A673 (cell line): ENCODE results near the gene EPHB2. TPM values are rescaled to one million over a fixed set of nuclear protein-coding genes. Genes with fewer than 3 reads are reported as not detected.
A peak's percentile ranks its signal among the peaks of the same experiment; 100 is the strongest.

Source experiments
- BruUV-seq: library from RNA; stranded (reverse); fragments of 400-500 nt; replicated peaks from 2 replicates; lab custom pipeline; 2021; lab: Mats Ljungman, UMichigan
- CTCF ChIA-PET: fragments of 300-600 bp; sonication (Branson Sonifier 250); formaldehyde crosslinking; loops from one replicate; lab custom pipeline; 2022; ENCODE audit warnings: antibody characterized with exemption; lab: Charles Lee
- POLR2A ChIA-PET: fragments of 300-600 bp; sonication (Branson Sonifier 250); formaldehyde crosslinking; loops from one replicate; lab custom pipeline; 2022; ENCODE audit warnings: antibody characterized with exemption; ENCODE audit not compliant: low non-redundant PET; lab: Charles Lee
- DNase-seq: peaks from one replicate; pipeline ENCODE4 v3.0.0-alpha.2; 2015; ENCODE audit warnings: low spot score
- H3K27ac ChIP-seq: fragments of 200-600 bp; sonication (generic); 2 replicates; pipeline ENCODE4 v1.5.1; 2016; ENCODE audit warnings: mixed run types, low read depth, mild to moderate bottlenecking, mixed read lengths, antibody characterized with exemption, low read length; ENCODE audit not compliant: poor library complexity, severe bottlenecking
- H3K27me3 ChIP-seq: fragments of 200-600 bp; sonication (generic); replicated peaks from 2 replicates; pipeline ENCODE4 v1.6.1; 2017; ENCODE audit warnings: mixed run types, low read depth, mild to moderate bottlenecking, mixed read lengths, antibody characterized with exemption, low read length; ENCODE audit not compliant: insufficient read depth, poor library complexity
- H3K36me3 ChIP-seq: fragments of 200-600 bp; sonication (generic); 2 replicates; pipeline ENCODE4 v1.6.1; 2016; ENCODE audit warnings: mixed run types, mild to moderate bottlenecking, mixed read lengths, antibody characterized with exemption, low read length; ENCODE audit not compliant: insufficient read depth, poor library complexity, severe bottlenecking
- H3K4me1 ChIP-seq: fragments of 200-600 bp; sonication (generic); 2 replicates; pipeline ENCODE4 v1.6.1; 2017; ENCODE audit warnings: mixed run types, mild to moderate bottlenecking, mixed read lengths, antibody characterized with exemption, low read length; ENCODE audit not compliant: insufficient read depth, poor library complexity, severe bottlenecking
- H3K4me3 ChIP-seq: fragments of 200-600 bp; sonication (generic); 2 replicates; pipeline ENCODE4 v1.5.1; 2016; ENCODE audit warnings: low read depth, mixed run types, mild to moderate bottlenecking, mixed read lengths, low read length; ENCODE audit not compliant: poor library complexity, severe bottlenecking
- H3K9me3 ChIP-seq: fragments of 200-600 bp; sonication (generic); 2 replicates; pipeline ENCODE4 v1.6.1; 2016; ENCODE audit warnings: mixed run types, low read depth, mild to moderate bottlenecking, mixed read lengths, antibody characterized with exemption, low read length; ENCODE audit not compliant: poor library complexity, severe bottlenecking
- CTCF ChIP-seq: fragments of 300-800, 200-600 bp; sonication (generic); conservative IDR thresholded peaks from 2 replicates; pipeline ENCODE4 v1.5.1; 2017; ENCODE audit warnings: low read depth, mild to moderate bottlenecking, antibody characterized with exemption, low read length, moderate library complexity, mixed read lengths
- EZH2 ChIP-seq: fragments of 200-600 bp; sonication (generic); IDR thresholded peaks from 2 replicates; pipeline ENCODE4 v1.6.1; 2017; ENCODE audit warnings: borderline replicate concordance, low read depth, mild to moderate bottlenecking, mixed read lengths, antibody characterized with exemption, low read length; ENCODE audit not compliant: poor library complexity, severe bottlenecking
- intact Hi-C: fragments of 100-400 bp; cut with micrococcal nuclease; formaldehyde crosslinking; loops from one replicate; pipeline ENCODE4 v1.10.0; 2022; ENCODE audit not compliant: unreplicated experiment
- total RNA-seq: library from RNA; stranded (reverse); gene quantifications from 2 replicates; pipeline ENCODE4 v1.2.3, GENCODE V29; 2021

EPHB2 gene
- total RNA-seq, 1 experiment from 2014 or later, result 10.4 TPM

GRCh38 chr1:22772014-22772413, 61.4 kb downstream of the EPHB2 start:
- CTCF ChIA-PET, result no interaction called here
- no TSS peak for BruUV-seq

GRCh38 chr1:22773981-22774832, 63.6 kb downstream of the EPHB2 start:
- intact Hi-C loops, result no loop called here
- no peaks in the 10 kb centered on the region for H3K36me3 ChIP-seq
- no TSS peak for BruUV-seq
- CTCF ChIA-PET, result no interaction called here
- no peak overlapping the region for H3K4me3 ChIP-seq
- no peak overlapping the region for H3K27ac ChIP-seq
- TF ChIP-seq EZH2 (no peak), CTCF (no peak)
- H3K27me3 ChIP-seq, result no peaks in the 10 kb centered on the region
- POLR2A ChIA-PET, result no interaction called here
- DNase-seq, result peak; percentile 21
- H3K9me3 ChIP-seq, result no peaks in the 10 kb centered on the region
- H3K4me1 ChIP-seq, result peaks cover 7% of the 10 kb centered on the region

More at GRCh38 chr1:22772014-22772413, 61.4 kb downstream of the EPHB2 start:
- Histone ChIP-seq H3K4me1 (peaks cover 7% of the 10 kb centered on the region), H3K36me3 (no peaks in the 10 kb centered on the region), H3K9me3 (no peaks in the 10 kb centered on the region), H3K27ac (no peak overlapping the region), H3K4me3 (no peak overlapping the region), H3K27me3 (no peaks in the 10 kb centered on the region)
- no peak for DNase-seq
- POLR2A ChIA-PET, result no interaction called here
- intact Hi-C loops, result no loop called here
- TF ChIP-seq CTCF (no peak), EZH2 (no peak)

GRCh38 chr1:22774833-22775182, 64.2 kb downstream of the EPHB2 start:
- TF ChIP-seq EZH2 (no peak), CTCF (no peak)
- CTCF ChIA-PET, result no interaction called here
- peaks cover 7% of the 10 kb centered on the region for H3K4me1 ChIP-seq

More at GRCh38 chr1:22774833-22775182, 64.2 kb downstream of the EPHB2 start:
- DNase-seq, result no peak
- intact Hi-C loops, result no loop called here
- Histone ChIP-seq H3K9me3 (no peaks in the 10 kb centered on the region), H3K27ac (no peak overlapping the region), H3K36me3 (no peaks in the 10 kb centered on the region), H3K4me3 (no peak overlapping the region), H3K27me3 (no peaks in the 10 kb centered on the region)
- POLR2A ChIA-PET, result no interaction called here
- BruUV-seq, result no TSS peak
